ENCODE measurements around the gene ITGA7.

ITGA7 gene

DNA sequence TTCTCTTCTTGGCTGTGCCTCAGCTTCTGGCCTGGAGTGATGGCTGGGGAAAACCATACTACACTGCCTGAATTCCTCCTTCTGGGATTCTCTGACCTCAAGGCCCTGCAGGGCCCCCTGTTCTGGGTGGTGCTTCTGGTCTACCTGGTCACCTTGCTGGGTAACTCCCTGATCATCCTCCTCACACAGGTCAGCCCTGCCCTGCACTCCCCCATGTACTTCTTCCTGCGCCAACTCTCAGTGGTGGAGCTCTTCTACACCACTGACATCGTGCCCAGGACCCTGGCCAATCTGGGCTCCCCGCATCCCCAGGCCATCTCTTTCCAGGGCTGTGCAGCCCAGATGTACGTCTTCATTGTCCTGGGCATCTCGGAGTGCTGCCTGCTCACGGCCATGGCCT lies 70.9 kb downstream of the ITGA7 start, which contains the start of gene OR10P1:
TSS of gene OR10P1 (plus strand) at position 40 of the 400 bp plus-strand sequence. CDS start at position 40, 0 bp downstream.
- DNase-seq, result no peak

DNA sequence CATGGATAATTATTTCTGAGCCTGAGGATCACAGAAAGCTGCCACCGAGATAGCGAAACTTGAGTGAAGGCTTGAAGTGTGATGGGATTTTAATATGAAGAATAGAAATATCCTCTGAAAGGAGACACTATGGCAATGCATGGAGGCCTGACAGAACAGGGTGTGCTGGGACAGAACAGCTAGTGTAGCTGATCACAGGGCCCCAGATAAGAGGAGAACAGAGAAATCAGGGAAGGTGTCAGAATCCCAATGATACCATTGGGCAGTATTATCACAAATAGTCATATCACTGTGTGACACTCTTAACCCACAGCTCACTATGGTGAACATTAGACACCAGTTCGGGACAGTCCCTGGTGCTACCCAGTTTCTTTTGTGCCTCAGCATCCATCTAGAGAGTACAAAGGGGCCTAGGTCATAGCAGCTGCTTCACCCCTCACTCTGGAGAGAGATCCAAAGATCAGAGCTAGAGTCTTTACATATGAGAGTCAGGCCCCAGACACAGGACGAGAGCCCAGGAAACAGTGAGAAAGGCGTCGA lies 71.5 kb downstream of the ITGA7 start:
- no peak for DNase-seq

Data from NCI-H526 (cell line).